Measurements from ENCODE around the gene CENPL. TPM values are rescaled to one million over a fixed set of nuclear protein-coding genes. Genes with fewer than 3 reads are reported as not detected.

The CENPL gene
- total RNA-seq, 1 experiment from 2014 or later = 28.7 TPM

GRCh38 chr1:173856903-173857302, 32.2 kb upstream of the CENPL start:
- in situ Hi-C loops (cut with HindIII; ENCODE audit: low pct_unique_long_range_greater_than_20kb, low sequenced_read_pairs) = no loop called here
- Histone ChIP-seq H3K9me3 (ENCODE audit: control insufficient read depth, insufficient read depth, low read depth, low read length) (no peaks in the 10 kb centered on the region), H3K4me3 (ENCODE audit: low read depth in 2 of 2, low read length in 2 of 2) (no peak overlapping the region), H3K27me3 (ENCODE audit: control insufficient read depth, insufficient read depth, low read length) (no peaks in the 10 kb centered on the region), H3K36me3 (ENCODE audit: control insufficient read depth, insufficient read depth, low read length) (peaks cover 20% of the 10 kb centered on the region), H3K4me1 (ENCODE audit: control insufficient read depth, insufficient read depth, low read length) (no peaks in the 10 kb centered on the region), H3K27ac (ENCODE audit: low read length) (no peak overlapping the region)
- TF ChIP-seq TCF7L2 (IDR thresholded peaks at IDR 0.05; ENCODE audit: low read depth, low read length) (no peak), CTCF (IDR thresholded peaks at IDR 0.05) (no peak), SIN3A (IDR thresholded peaks at IDR 0.05; ENCODE audit: borderline replicate concordance, insufficient read depth, low read depth, low read length) (no peak)
- DNase-seq (ENCODE audit: low read depth, low spot score) = no peak
- ChIA-PET CTCF (no interaction called here), POLR2A (interaction anchor here (0.5 kb wide), 1 partner anchor 16 kb away, joined by 3 read pairs; no protein-coding TSS in a partner anchor)
- no TSS peak for BruUV-seq (replicated peaks)
- intact Hi-C loops (cut with micrococcal nuclease; ENCODE audit: unreplicated experiment) = no loop called here
- no peak for ATAC-seq

GRCh38 chr1:173856014-173856413, 31.3 kb upstream of the CENPL start:
- ChIA-PET CTCF (no interaction called here), POLR2A (no interaction called here)
- Histone ChIP-seq H3K4me1 (ENCODE audit: control insufficient read depth, insufficient read depth, low read length) (no peaks in the 10 kb centered on the region), H3K4me3 (ENCODE audit: low read depth in 2 of 2, low read length in 2 of 2) (no peak overlapping the region), H3K27ac (ENCODE audit: low read length) (no peak overlapping the region), H3K36me3 (ENCODE audit: control insufficient read depth, insufficient read depth, low read length) (peaks cover 24% of the 10 kb centered on the region), H3K9me3 (ENCODE audit: control insufficient read depth, insufficient read depth, low read depth, low read length) (no peaks in the 10 kb centered on the region), H3K27me3 (ENCODE audit: control insufficient read depth, insufficient read depth, low read length) (no peaks in the 10 kb centered on the region)
- no TSS peak for BruUV-seq (replicated peaks)
- no peak for ATAC-seq
- in situ Hi-C loops (cut with HindIII; ENCODE audit: low pct_unique_long_range_greater_than_20kb, low sequenced_read_pairs) (no loop called here), intact Hi-C loops (cut with micrococcal nuclease; ENCODE audit: unreplicated experiment) (no loop called here)
- no peak for DNase-seq (ENCODE audit: low read depth, low spot score)
- TF ChIP-seq REST (IDR thresholded peaks at IDR 0.05; ENCODE audit: insufficient read depth in 1 of 2, low read depth in 2 of 2, low read length in 1 of 2) (no peak), POLR2AphosphoS5 (IDR thresholded peaks at IDR 0.05; ENCODE audit: low read depth, low read length) (no peak), CTCF (IDR thresholded peaks at IDR 0.05) (no peak), SIN3A (IDR thresholded peaks at IDR 0.05; ENCODE audit: borderline replicate concordance, insufficient read depth, low read depth, low read length) (no peak), TCF7L2 (IDR thresholded peaks at IDR 0.05; ENCODE audit: low read depth, low read length) (no peak)
